Occipital lobe (tissue), 2 donors: ENCODE results near the gene TBCEL. TPM values are rescaled to one million over a fixed set of nuclear protein-coding genes. Genes with fewer than 3 reads are reported as not detected.
"Not testable (repeated sequence)": the region's sequence is repeated elsewhere in the genome, so short reads cannot be mapped to it uniquely, and the experiment has no call there.

Source experiments
- DNase-seq: peaks from one replicate; lab custom pipeline; 2025; lab: John Stamatoyannopoulos, UW
- total RNA-seq: library from RNA; depleted of rRNA; stranded (reverse); fragments of >200 nt; gene quantifications from one replicate; pipeline ENCODE4 v1.2.3, GENCODE V29; 2014

Gene TBCEL
- total RNA-seq, 1 donor from 2014 or later, result 62.2 TPM

GRCh38 chr11:121105063-121105480 is 81.2 kb downstream of the TBCEL start:
- no peak for DNase-seq

- DNase-seq, result no peak
Observed at GRCh38 chr11:121105481-121106195, 81.7 kb downstream of the TBCEL start.

- DNase-seq, result no peak
Observed at GRCh38 chr11:121106812-121107211, 82.9 kb downstream of the TBCEL start.

- no peak for DNase-seq
Observed at GRCh38 chr11:121108413-121108812, 84.5 kb downstream of the TBCEL start.

DNA sequence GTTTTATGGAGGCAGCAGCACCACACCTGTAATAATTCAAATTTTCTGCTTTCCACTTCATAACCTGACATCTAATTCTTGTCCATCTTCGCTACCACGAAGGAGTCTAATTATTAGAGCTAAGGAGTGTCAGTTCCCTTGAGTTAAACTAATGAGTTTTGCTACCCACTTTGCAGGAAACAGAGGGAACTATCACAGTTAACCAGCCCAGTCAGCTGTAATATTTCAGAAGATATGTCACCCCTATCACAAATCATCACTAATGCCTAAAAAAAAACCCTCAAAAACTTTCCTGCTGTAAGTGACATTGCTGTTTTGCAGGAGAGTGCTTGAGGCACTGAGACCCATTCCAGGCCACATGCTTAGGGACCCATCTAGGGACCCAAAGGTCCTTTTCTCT is 85.6 kb downstream of the TBCEL start:
- DNase-seq, result no peak

DNA sequence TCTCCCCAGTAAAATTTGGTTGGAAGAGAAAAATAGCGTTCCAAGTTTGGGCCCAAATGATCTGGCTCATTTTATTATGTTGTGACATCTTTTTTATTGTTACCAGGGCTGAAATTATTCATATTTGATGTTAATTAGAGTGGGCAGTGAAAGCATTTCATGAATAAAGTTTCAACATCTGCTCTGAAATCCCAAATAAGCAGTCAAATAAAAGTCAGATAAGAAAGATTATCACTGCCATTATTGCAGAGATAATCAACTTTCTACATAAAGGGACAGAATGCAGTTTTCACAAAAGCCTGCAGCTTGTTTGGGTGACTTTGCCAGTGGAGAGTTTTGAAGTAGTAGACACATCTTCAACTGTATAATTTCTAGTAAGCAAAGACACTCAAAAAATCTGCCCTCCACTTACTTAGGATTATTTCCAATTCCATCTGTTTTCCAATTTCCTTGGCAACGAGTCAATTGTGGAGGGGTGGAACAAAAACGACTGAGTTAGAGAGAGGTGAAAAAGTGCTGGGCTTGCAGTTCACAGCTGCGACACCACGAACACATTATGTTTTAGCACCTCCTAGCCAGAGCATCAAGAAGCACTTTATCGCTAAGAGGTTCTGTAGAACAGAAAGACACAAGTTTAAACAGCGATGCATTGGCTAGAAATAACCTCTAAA is 86.1 kb downstream of the TBCEL start:
- DNase-seq, result no peak

DNA sequence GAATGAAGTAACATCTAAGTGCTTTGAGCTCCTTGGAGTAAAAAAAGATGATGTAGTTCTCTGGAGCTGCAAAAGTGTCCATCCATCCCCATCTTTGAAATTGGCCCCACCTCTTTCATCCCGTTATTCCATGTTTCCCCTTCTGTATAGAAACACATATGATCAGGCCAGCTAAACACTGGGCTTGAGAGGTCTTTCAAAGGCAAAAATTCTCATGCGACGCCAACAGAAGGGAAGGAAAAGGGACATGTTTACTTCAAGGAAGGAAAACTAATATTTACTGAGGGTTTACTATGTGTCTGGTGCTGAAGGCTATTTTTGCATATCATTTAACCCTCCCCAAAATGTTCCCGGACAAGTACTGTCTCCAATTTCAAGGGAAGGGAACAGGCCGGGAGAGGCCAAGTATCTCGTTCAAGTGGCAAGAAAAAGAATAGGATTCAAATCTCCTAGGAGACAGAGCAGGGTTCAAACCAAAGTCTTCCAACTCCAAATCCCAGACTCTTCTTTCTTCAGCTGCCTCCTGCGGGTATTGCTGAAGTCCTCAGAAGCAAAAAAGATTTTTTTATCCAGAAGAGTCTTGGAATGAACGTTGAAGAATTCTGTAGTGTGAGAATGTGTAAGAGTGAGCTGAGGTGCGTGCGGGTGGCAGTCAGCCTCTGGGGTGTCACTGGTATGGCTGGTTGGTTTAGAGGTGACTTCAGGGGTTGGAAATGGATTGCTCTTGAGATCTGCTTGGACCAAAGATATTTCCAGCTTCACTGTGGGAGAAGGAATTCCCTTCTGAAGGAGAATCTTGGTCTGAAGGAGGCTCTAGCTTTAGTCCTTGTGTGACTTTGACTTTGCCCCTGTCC is 87.2 kb downstream of the TBCEL start:
- no peak for DNase-seq

- DNase-seq, result peak; percentile 74
Observed at GRCh38 chr11:121112498-121113455, 88.9 kb downstream of the TBCEL start.

DNA sequence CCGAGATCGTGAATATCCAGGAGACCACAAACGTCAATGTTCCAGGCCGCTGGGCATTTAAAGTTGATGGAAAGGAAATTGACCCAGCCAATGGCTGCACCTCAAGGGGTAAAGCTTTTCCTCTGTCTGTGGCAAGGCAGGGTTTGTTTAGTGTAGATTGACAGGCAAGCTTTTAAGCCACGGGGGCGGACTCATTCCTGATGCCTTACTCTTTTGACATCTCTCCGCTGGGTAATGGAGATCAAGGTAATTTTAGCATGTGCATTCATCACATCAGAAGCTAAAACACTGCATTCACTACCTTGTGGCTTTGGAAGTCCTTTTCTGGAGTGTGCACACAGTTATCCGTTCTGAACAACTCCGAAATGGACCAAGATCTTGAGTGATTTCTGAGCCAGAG is 89.7 kb downstream of the TBCEL start:
- DNase-seq, result no peak

DNA sequence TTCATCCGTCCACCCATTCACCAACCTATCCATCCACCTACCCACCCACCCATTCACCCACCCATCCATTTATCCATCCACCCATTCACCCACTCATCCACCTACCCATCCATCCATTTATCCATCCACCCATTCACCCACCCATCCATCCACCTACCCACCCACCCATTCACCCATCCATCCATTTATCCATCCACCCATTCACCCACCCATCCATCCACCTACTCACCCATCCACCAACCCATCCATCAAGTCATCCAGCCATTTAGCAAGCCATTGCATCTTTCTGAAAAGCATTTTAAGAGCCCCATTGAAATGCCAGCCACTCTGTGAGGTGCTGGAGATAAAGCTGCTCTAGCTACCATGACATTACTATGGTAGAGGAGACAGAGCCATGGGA is 91.1 kb downstream of the TBCEL start:
- DNase-seq, result not testable (repeated sequence)

- no peak for DNase-seq
Observed at GRCh38 chr11:121117788-121118187, 93.9 kb downstream of the TBCEL start.

DNA sequence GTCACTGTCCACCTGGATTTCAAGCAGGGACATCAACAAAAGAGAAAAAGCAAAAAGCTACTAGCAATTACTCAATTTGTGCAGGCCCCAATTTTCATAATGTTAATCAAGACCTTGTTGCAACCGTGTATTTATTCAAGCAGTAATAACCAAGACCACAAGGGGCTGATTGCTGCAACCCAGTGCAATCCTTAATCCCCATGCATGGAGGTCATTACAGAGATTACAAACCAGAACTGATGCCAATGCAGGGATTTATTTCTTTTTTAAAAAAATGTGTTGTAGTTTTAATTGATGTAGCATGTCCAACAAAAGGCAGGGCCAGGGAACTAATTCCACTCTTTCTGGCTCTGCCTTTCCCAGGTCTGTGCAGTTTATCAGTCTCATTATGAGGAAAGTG is 95.5 kb downstream of the TBCEL start:
- DNase-seq, result no peak

GRCh38 chr11:121122328-121122727 is 98.4 kb downstream of the TBCEL start:
- no peak for DNase-seq

GRCh38 chr11:121123496-121124069 is 99.7 kb downstream of the TBCEL start:
- no peak for DNase-seq

DNA sequence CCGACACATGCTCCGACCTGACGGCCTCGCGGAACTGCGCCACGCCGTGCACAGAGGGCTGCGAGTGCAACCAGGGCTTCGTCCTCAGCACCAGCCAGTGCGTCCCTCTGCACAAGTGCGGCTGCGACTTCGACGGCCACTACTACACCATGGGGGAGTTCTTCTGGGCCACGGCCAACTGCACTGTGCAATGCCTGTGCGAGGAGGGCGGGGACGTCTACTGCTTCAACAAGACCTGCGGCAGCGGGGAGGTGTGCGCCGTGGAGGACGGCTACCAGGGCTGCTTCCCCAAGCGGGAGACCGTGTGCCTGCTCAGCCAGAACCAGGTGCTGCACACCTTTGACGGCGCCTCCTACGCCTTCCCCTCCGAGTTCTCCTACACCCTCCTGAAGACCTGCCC is 103.9 kb downstream of the TBCEL start:
- DNase-seq, result no peak

- no peak for DNase-seq
Observed at GRCh38 chr11:121129362-121130340, 105.7 kb downstream of the TBCEL start.

DNA sequence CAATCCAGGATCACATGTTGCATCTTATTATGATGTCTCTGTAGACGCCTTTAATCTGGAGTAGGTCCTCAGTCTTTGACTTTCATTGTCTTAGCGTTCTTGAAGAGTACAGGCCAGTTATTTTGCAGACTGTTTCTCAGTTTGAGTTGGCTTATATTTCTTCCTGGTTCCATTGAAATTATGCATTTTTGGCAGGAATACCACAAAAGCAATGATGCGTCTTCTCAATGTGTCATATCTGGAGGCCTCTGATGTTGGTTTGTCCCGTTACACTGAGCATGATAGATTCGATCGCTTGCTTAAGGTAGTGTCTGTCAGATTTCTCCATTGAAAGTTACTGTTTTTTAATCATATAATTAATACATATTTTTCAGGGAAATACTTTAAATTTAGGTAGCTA is 107.8 kb downstream of the TBCEL start:
- DNase-seq, result no peak

GRCh38 chr11:121132211-121132976 is 108.5 kb downstream of the TBCEL start:
- DNase-seq, result no peak
